CD14-positive monocyte (primary cell): ENCODE measurements around the gene ZBTB6. TPM values are rescaled to one million over a fixed set of nuclear protein-coding genes. Genes with fewer than 3 reads are reported as not detected.
"Not testable (repeated sequence)": the region's sequence is repeated elsewhere in the genome, so short reads cannot be mapped to it uniquely, and the experiment has no call there.

Experiments
- DNase-seq, 3 donors: peaks; one replicate each; pipeline ENCODE4 v3.0.0-alpha.2; 2011 to 2022
- H2AFZ ChIP-seq: 2 replicates; pipeline ENCODE4 v1.6.0; 2012; ENCODE audit warnings: mild to moderate bottlenecking, low read depth, low read length, inconsistent platforms; ENCODE audit not compliant: insufficient read depth, poor library complexity, severe bottlenecking
- H3K27ac ChIP-seq, 2 donors: 1 replicate in 1 of 2; 2 replicates in 1 of 2; pipeline ENCODE4 v1.5.1; 2012 to 2013; ENCODE audit warnings: low read length in 2 of 2, control low read depth in 1 of 2, inconsistent platforms in 1 of 2, low read depth in 1 of 2, mild to moderate bottlenecking in 1 of 2
- H3K27me3 ChIP-seq, 2 donors: one replicate each; pipeline versions ENCODE4 v1.6.0 to v1.6.1; 2011 to 2013; ENCODE audit warnings: low read length in 2 of 2; ENCODE audit not compliant: control insufficient read depth in 2 of 2, insufficient read depth in 2 of 2
- H3K36me3 ChIP-seq, 2 donors: replicated peaks in 1 of 2; 1 replicate in 1 of 2; 2 replicates in 1 of 2; pipeline versions ENCODE4 v1.5.1 to v1.6.1; 2012 to 2013; ENCODE audit warnings: low read length in 2 of 2, control low read depth in 1 of 2, inconsistent platforms in 1 of 2, mild to moderate bottlenecking in 1 of 2; ENCODE audit not compliant: insufficient read depth in 2 of 2, control insufficient read depth in 1 of 2
- H3K4me1 ChIP-seq, 2 donors: 1 replicate in 1 of 2; 2 replicates in 1 of 2; pipeline versions ENCODE4 v1.5.1 to v1.6.1; 2012 to 2013; ENCODE audit warnings: low read length in 2 of 2, control low read depth in 1 of 2, inconsistent platforms in 1 of 2, mild to moderate bottlenecking in 1 of 2, moderate library complexity in 1 of 2; ENCODE audit not compliant: insufficient read depth in 2 of 2, control insufficient read depth in 1 of 2
- H3K4me2 ChIP-seq: replicated peaks from 2 replicates; pipeline ENCODE3; 2012; ENCODE audit warnings: low read length, moderate library complexity, mild to moderate bottlenecking; ENCODE audit not compliant: poor library complexity, severe bottlenecking; ENCODE audit errors: extremely low read depth
- H3K4me3 ChIP-seq, 3 experiments: fragments of 200-600 bp in 1 of 3; sonication (generic) in 1 of 3; replicated peaks in 1 of 3; 1 replicate in 2 of 3; 2 replicates in 1 of 3; pipeline ENCODE4 v1.5.1; 2011 to 2013; ENCODE audit warnings: low read length in 3 of 3, mild to moderate bottlenecking in 3 of 3, control low read depth in 2 of 3, low read depth in 2 of 3, inconsistent platforms in 1 of 3, moderate library complexity in 1 of 3
- H3K79me2 ChIP-seq: 2 replicates; pipeline ENCODE4 v1.6.0; 2012; ENCODE audit warnings: mild to moderate bottlenecking, control low read depth, inconsistent platforms, low read length, moderate library complexity; ENCODE audit not compliant: insufficient read depth
- H3K9ac ChIP-seq: 2 replicates; pipeline ENCODE4 v1.6.0; 2017; ENCODE audit warnings: low read length, mild to moderate bottlenecking; ENCODE audit not compliant: insufficient read depth, poor library complexity, severe bottlenecking
- H3K9me3 ChIP-seq, 2 donors: replicated peaks in 1 of 2; 1 replicate in 1 of 2; 2 replicates in 1 of 2; pipeline versions ENCODE4 v1.5.1 to v1.6.1; 2012 to 2013; ENCODE audit warnings: low read length in 2 of 2, control low read depth in 1 of 2; ENCODE audit not compliant: control insufficient read depth in 1 of 2, insufficient read depth in 1 of 2
- H4K20me1 ChIP-seq: 2 replicates; pipeline ENCODE4 v1.6.0; 2012; ENCODE audit warnings: mild to moderate bottlenecking, low read length, control low read depth, moderate library complexity; ENCODE audit not compliant: insufficient read depth
- H3K27ac Mint-ChIP-seq, 7 donors: one replicate each; pipeline ENCODE4 v1.8.0; 2020; ENCODE audit warnings: mild to moderate bottlenecking in 7 of 7, mixed read lengths in 7 of 7, moderate library complexity in 6 of 7, inconsistent platforms in 2 of 7
- H3K27me3 Mint-ChIP-seq, 3 donors: one replicate each; pipeline ENCODE4 v1.8.0; 2021 to 2022; ENCODE audit warnings: low read depth in 3 of 3, mild to moderate bottlenecking in 3 of 3, mixed read lengths in 3 of 3, moderate library complexity in 3 of 3, inconsistent platforms in 1 of 3
- H3K36me3 Mint-ChIP-seq, 2 donors: one replicate each; pipeline ENCODE4 v1.8.0; 2020; ENCODE audit warnings: mixed read lengths in 2 of 2, inconsistent platforms in 1 of 2, mild to moderate bottlenecking in 1 of 2
- H3K4me1 Mint-ChIP-seq: one replicate; pipeline ENCODE4 v1.8.0; 2020; ENCODE audit warnings: mild to moderate bottlenecking, mixed read lengths
- H3K4me3 Mint-ChIP-seq, 2 donors: one replicate each; pipeline ENCODE4 v1.8.0; 2020; ENCODE audit warnings: mild to moderate bottlenecking in 2 of 2, mixed read lengths in 2 of 2, moderate library complexity in 1 of 2
- H3K9me3 Mint-ChIP-seq, 7 donors: one replicate each; pipeline ENCODE4 v1.8.0; 2020 to 2022; ENCODE audit warnings: mixed read lengths in 7 of 7, mild to moderate bottlenecking in 6 of 7, moderate library complexity in 6 of 7, inconsistent platforms in 2 of 7
- CTCF ChIP-seq: fragments of 200-600 bp; IDR thresholded peaks from one replicate; pipeline ENCODE4 v1.8.0; 2022; ENCODE audit warnings: antibody characterized with exemption, mild to moderate bottlenecking
- WGBS: methylation state at CpG from one replicate; pipeline ENCODE4 v1.1.5; 2013; ENCODE audit warnings: missing lambda C conversion rate; ENCODE audit not compliant: insufficient coverage; 5-methylcytosine and 5-hydroxymethylcytosine counted together
- intact Hi-C, 2 donors: fragments of 100-400 bp; cut with micrococcal nuclease; formaldehyde crosslinking; loops; one replicate each; pipeline versions ENCODE4 v1.15.0 to v1.15.1; 2023
- polyA plus RNA-seq, 3 donors: library from polyadenylated mRNA; depleted of rRNA in 1 of 3; unstranded in 2 of 3; stranded (reverse) in 1 of 3; fragments of 300-500 nt in 2 of 3; fragments of >200 nt in 1 of 3; fragmentation: Illumina TruSeq in 2 of 3; gene quantifications; 1 replicate in 2 of 3; 2 replicates in 1 of 3; pipeline ENCODE4 v1.2.3, GENCODE V29; 2012 to 2021

Gene ZBTB6
- polyA plus RNA-seq, 3 donors, result 0.64 to 1.7 (median 1.5) TPM

GRCh38 chr9:122879443-122879842 is 33.7 kb downstream of the ZBTB6 start:
- no peak overlapping the region for H3K4me2 ChIP-seq
- no peak overlapping the region for H3K27ac ChIP-seq

GRCh38 chr9:122875523-122875922 is 37.6 kb downstream of the ZBTB6 start:
- no peak for DNase-seq
- Histone ChIP-seq H4K20me1 (peaks cover 12% of the 10 kb centered on the region), H2AFZ (no peak overlapping the region), H3K4me3 (no peak overlapping the region), H3K9me3 (no peaks in the 10 kb centered on the region), H3K4me1 (no peaks in the 10 kb centered on the region), H3K36me3 (peaks cover 94 to 96% of the 10 kb centered on the region in 2 donors), H3K9ac (no peak overlapping the region), H3K79me2 (no peaks in the 10 kb centered on the region), H3K27me3 (no peaks in the 10 kb centered on the region), H3K4me2 (no peak overlapping the region), H3K27ac (no peak overlapping the region)
- intact Hi-C loops, result no loop called here
- Mint-ChIP-seq H3K4me3 (no peak overlapping the region), H3K9me3 (no peaks in the 10 kb centered on the region), H3K27ac (no peak overlapping the region), H3K4me1 (no peaks in the 10 kb centered on the region), H3K27me3 (peaks cover 0 to 1% (median 0%) of the 10 kb centered on the region in 3 donors), H3K36me3 (peaks cover 76 to 95% of the 10 kb centered on the region in 2 donors)
- TF ChIP-seq CTCF, result no peak
- 86% methylated on average over 1 of the region's 1 CpG for WGBS

More at GRCh38 chr9:122879443-122879842, 33.7 kb downstream of the ZBTB6 start:
- Histone ChIP-seq H3K9me3 (no peaks in the 10 kb centered on the region), H3K27me3 (no peaks in the 10 kb centered on the region), H3K9ac (no peak overlapping the region), H3K36me3 (peaks cover 94 to 99% of the 10 kb centered on the region in 2 donors), H2AFZ (no peak overlapping the region), H4K20me1 (peaks cover 12% of the 10 kb centered on the region), H3K4me3 (no peak overlapping the region), H3K4me1 (no peaks in the 10 kb centered on the region), H3K79me2 (no peaks in the 10 kb centered on the region)
- H3K4me3 Mint-ChIP-seq, result no peak overlapping the region
- H3K27me3 Mint-ChIP-seq, result no peaks in the 10 kb centered on the region
- no peak overlapping the region for H3K27ac Mint-ChIP-seq
- no peak for TF ChIP-seq CTCF
- DNase-seq, result no peak
- H3K4me1 Mint-ChIP-seq, result no peaks in the 10 kb centered on the region
- peaks cover 79 to 95% of the 10 kb centered on the region in 2 donors for H3K36me3 Mint-ChIP-seq
- no peaks in the 10 kb centered on the region for H3K9me3 Mint-ChIP-seq
- WGBS, result no CpG with 5 or more reads among the region's 2 CpGs
- intact Hi-C loops, result no loop called here

GRCh38 chr9:122867276-122867675 is 45.8 kb downstream of the ZBTB6 start:
- peaks cover 52 to 66% of the 10 kb centered on the region in 2 donors for H3K36me3 Mint-ChIP-seq
- H3K4me1 ChIP-seq, H3K4me1 Mint-ChIP-seq, DNase-seq, H3K27ac Mint-ChIP-seq, H3K27ac ChIP-seq, H3K79me2 ChIP-seq, H4K20me1 ChIP-seq, H3K4me2 ChIP-seq, intact Hi-C loops, H2AFZ ChIP-seq, H3K27me3 ChIP-seq, H3K4me3 ChIP-seq, H3K9ac ChIP-seq, H3K27me3 Mint-ChIP-seq, H3K4me3 Mint-ChIP-seq, H3K9me3 ChIP-seq, H3K9me3 Mint-ChIP-seq: not testable (repeated sequence)
- WGBS, result no CpG with 5 or more reads among the region's 27 CpGs
- H3K36me3 ChIP-seq, result peaks cover 44 to 72% of the 10 kb centered on the region in 2 donors
